Prostate gland (tissue), 2 donors: ENCODE measurements around the gene AMN. TPM values are rescaled to one million over a fixed set of nuclear protein-coding genes. Genes with fewer than 3 reads are reported as not detected.

Source experiments
- DNase-seq: peaks from one replicate; pipeline ENCODE4 v3.0.0-alpha.2; 2019; ENCODE audit warnings: low spot score
- H3K27ac ChIP-seq, 2 donors: fragments of 200-600 bp; sonication (generic); 2 replicates each; pipeline ENCODE4 v1.5.1; 2017 to 2019
- H3K27me3 ChIP-seq: fragments of 200-600 bp; sonication (generic); replicated peaks from 2 replicates; pipeline ENCODE4 v1.5.1; 2019; ENCODE audit not compliant: insufficient read depth
- H3K36me3 ChIP-seq, 2 donors: fragments of 200-600 bp; sonication (generic); 1 replicate in 1 of 2; 2 replicates in 1 of 2; pipeline versions ENCODE4 v1.5.1 to v1.8.1; 2017 to 2019
- H3K4me1 ChIP-seq: fragments of 200-600 bp; sonication (generic); replicated peaks from 2 replicates; pipeline ENCODE4 v1.5.1; 2019
- H3K4me3 ChIP-seq, 2 donors: fragments of 200-600 bp; sonication (generic); 2 replicates each; pipeline ENCODE4 v1.5.1; 2017 to 2019
- H3K9me3 ChIP-seq: fragments of 200-600 bp; sonication (generic); 2 replicates; pipeline ENCODE4 v1.5.1; 2017
- POLR2A ChIP-seq: fragments of 450-650 bp; IDR thresholded peaks from one replicate; pipeline ENCODE4 v1.6.1; 2016; ENCODE audit warnings: antibody characterized with exemption, mild to moderate bottlenecking
- POLR2AphosphoS5 ChIP-seq: sonication (generic); formaldehyde crosslinking; IDR thresholded peaks from one replicate; pipeline ENCODE4 v1.6.1; 2017; ENCODE audit warnings: antibody characterized with exemption
- WGBS: methylation state at CpG from one replicate; pipeline ENCODE4 v1.1.5; 2018; 5-methylcytosine and 5-hydroxymethylcytosine counted together
- intact Hi-C: fragments of 100-400 bp; cut with DNase I; formaldehyde crosslinking; loops from one replicate; pipeline ENCODE4 v1.14.2; 2022
- total RNA-seq, 2 donors: library from RNA; depleted of rRNA; stranded (reverse); fragments of >200 nt; gene quantifications; one replicate each; pipeline ENCODE4 v1.1.0, GENCODE V29; 2016
- TF ChIP-seq, protein P1 (sequence below), 4 experiments: fragments of 200-600 bp in 2 of 4; fragments of 450-650 bp in 2 of 4; sonication (generic) in 2 of 4; IDR thresholded peaks; 1 replicate in 3 of 4; 2 replicates in 1 of 4; pipeline ENCODE4 v1.5.1; 2016 to 2019; ENCODE audit warnings: antibody characterized with exemption in 4 of 4, mild to moderate bottlenecking in 2 of 4, moderate library complexity in 2 of 4

Gene AMN
- total RNA-seq, 2 donors from 2014 or later = 0.91 to 1.6 TPM

DNA sequence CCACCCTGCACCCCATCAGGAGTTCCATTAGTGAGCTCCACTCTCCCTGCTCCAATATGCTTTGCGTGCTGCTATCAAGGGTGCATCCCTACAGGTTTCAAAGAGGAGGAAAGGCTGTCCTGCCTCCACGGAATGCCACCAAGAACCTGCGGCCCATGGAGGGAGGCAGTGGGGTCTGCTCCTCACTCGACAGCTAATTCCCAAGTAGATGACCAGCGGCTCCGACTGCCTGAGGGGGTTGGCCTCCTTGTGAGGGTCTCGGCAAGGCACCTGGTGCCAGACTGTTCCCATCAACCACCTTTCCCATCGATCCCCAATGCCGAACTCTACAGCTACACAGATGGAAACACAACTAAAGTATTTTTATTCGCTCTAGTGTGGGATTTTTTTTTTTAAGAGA, 36.0 kb downstream of the AMN start:
- Histone ChIP-seq H3K4me3 (no peak overlapping the region), H3K27me3 (no peaks in the 10 kb centered on the region), H3K27ac (no peak overlapping the region), H3K4me1 (no peaks in the 10 kb centered on the region), H3K36me3 (peaks cover 7 to 19% of the 10 kb centered on the region in 2 donors), H3K9me3 (no peaks in the 10 kb centered on the region)
- DNase-seq = no peak
- TF ChIP-seq POLR2AphosphoS5 = no peak
- TF ChIP-seq, protein P1, sequence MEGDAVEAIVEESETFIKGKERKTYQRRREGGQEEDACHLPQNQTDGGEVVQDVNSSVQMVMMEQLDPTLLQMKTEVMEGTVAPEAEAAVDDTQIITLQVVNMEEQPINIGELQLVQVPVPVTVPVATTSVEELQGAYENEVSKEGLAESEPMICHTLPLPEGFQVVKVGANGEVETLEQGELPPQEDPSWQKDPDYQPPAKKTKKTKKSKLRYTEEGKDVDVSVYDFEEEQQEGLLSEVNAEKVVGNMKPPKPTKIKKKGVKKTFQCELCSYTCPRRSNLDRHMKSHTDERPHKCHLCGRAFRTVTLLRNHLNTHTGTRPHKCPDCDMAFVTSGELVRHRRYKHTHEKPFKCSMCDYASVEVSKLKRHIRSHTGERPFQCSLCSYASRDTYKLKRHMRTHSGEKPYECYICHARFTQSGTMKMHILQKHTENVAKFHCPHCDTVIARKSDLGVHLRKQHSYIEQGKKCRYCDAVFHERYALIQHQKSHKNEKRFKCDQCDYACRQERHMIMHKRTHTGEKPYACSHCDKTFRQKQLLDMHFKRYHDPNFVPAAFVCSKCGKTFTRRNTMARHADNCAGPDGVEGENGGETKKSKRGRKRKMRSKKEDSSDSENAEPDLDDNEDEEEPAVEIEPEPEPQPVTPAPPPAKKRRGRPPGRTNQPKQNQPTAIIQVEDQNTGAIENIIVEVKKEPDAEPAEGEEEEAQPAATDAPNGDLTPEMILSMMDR (IDR thresholded peaks at IDR 0.05) = no peak
- TF ChIP-seq POLR2A = no peak
- WGBS = 94% methylated on average over 10 of the region's 10 CpGs
- intact Hi-C loops = no loop called here

DNA sequence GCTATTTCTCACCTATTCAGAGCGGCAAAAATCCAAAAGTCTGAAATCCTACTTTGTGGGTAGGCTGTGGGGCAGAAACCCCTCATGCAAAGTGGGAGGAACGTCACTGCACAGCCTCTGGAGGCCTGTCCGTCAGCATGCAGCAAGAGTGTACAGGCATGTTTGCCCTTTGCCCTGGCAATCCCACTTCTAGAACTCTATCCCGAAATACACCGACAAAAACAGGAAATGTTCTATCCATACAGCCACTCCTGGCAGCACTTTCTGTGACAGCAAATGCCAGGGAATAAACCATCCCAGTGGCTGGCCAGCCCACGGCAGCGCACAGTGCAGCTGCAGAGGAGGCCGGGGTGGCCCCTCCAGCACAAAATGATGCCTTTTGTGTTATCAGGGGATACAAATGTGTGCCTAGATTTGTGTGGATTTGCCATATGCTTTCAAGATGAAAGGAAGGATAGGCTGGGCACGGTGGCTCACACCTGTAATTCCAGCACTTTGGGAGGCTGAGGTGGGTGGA, 39.7 kb downstream of the AMN start:
- Histone ChIP-seq H3K36me3 (peaks cover 7 to 16% of the 10 kb centered on the region in 2 donors), H3K4me3 (no peak overlapping the region), H3K4me1 (no peaks in the 10 kb centered on the region), H3K9me3 (no peaks in the 10 kb centered on the region), H3K27me3 (no peaks in the 10 kb centered on the region), H3K27ac (no peak overlapping the region)
- intact Hi-C loops = no loop called here
- TF ChIP-seq, protein P1 (IDR thresholded peaks at IDR 0.05) = no peak
- DNase-seq = no peak
- WGBS = 90% methylated on average over 9 of the region's 9 CpGs

DNA sequence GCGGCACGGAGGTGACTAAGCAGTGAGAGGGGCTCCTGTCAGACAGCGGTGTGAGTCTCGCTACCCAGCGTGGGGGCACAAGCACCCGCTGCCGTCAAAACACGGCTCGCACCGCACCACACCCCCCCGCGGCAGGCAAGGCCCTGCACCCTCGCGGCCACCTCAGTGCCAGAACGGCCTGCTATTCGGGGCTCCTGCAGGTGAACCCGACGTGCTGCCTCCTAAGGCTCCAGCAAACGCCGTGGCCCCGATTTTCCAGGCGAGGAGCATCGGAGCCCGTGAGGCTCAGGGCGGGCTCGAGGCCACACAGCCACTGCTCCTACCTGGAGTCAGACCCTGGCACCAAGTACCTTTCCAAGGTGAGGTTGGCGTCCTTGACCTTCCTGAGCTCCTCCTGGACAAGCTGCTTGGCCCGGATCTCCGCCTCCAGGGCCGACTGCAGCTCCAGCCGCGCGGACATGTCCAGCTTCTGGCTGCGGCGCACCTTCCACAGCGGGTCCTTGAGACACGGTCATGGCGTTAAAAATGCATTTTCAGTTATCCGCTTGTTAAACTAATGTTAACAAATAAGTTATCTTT, 41.8 kb downstream of the AMN start:
- no peak for DNase-seq
- H3K36me3 ChIP-seq = peaks cover 13 to 31% of the 10 kb centered on the region in 2 donors
- H3K4me1 ChIP-seq = no peaks in the 10 kb centered on the region
- H3K27me3 ChIP-seq = no peaks in the 10 kb centered on the region
- H3K27ac ChIP-seq = no peak overlapping the region
- H3K9me3 ChIP-seq = no peaks in the 10 kb centered on the region
- TF ChIP-seq POLR2A (no peak), POLR2AphosphoS5 (no peak)
- TF ChIP-seq, protein P1 (IDR thresholded peaks at IDR 0.05) = no peak
- intact Hi-C loops = no loop called here
- 90% methylated on average over 37 of the region's 39 CpGs for WGBS
- no peak overlapping the region for H3K4me3 ChIP-seq

DNA sequence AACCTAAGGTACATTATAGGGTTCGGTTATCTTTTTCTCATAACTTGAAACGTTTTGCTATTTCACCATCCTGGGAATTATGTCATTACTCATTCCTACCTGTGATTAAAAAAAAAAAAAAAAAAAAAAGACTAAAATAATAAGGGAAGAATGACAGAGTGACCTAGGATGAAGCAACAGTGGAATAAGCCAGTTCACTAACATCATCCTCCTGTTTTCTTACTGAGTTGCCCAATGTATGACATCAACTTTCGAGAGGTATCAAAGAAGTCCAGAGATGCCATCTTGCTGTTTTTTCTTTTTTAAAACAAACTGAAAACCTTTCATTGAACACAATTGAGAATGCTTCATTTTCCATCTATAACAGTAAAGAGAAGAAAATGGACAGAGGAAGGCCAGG, 42.8 kb downstream of the AMN start:
- Histone ChIP-seq H3K36me3 (peaks cover 13 to 38% of the 10 kb centered on the region in 2 donors), H3K4me1 (no peaks in the 10 kb centered on the region), H3K27me3 (no peaks in the 10 kb centered on the region), H3K4me3 (no peak overlapping the region), H3K27ac (no peak overlapping the region), H3K9me3 (no peaks in the 10 kb centered on the region)
- intact Hi-C loops = no loop called here
- no peak for DNase-seq
- 92% methylated on average over 3 of the region's 3 CpGs for WGBS
- TF ChIP-seq POLR2A (no peak), POLR2AphosphoS5 (no peak)
- TF ChIP-seq, protein P1 (IDR thresholded peaks at IDR 0.05) = no peak

DNA sequence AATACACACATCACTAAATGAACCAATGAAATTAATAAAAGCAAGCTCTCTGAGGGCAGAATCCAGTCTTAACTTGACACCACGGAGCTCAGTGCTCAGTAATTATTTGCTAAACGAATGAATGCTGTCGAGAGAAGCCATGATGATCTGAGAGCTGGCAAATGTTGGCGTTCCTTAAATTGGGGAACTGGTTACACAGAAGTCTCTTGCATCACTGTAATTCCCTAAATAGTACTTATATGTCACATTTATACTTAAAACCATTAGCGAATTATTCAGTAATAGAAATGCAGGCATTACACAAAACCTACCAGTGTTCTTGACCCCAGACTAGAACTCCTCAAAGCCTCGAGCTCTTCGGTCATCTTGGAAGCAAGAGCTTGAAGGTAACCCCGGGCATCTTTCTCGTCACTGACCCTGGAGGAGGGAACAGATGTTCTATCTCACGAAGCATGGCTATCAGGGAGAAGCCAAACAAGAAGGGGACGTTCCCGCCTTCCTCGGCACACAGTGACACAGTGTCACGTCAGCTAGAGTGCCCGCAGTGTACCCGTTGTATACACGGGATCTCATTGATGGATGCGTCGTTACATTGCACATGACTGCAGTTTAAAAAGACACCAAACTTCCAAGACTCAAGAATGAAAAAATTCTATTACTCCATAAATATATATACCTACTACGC, 43.6 kb downstream of the AMN start:
- no peak overlapping the region for H3K4me3 ChIP-seq
- no peaks in the 10 kb centered on the region for H3K4me1 ChIP-seq
- H3K9me3 ChIP-seq = no peaks in the 10 kb centered on the region
- H3K27me3 ChIP-seq = no peaks in the 10 kb centered on the region
- no peak overlapping the region for H3K27ac ChIP-seq
- peaks cover 6 to 41% of the 10 kb centered on the region in 2 donors for H3K36me3 ChIP-seq
- no peak for DNase-seq
- 93% methylated on average over 20 of the region's 20 CpGs for WGBS
- intact Hi-C loops = no loop called here
- TF ChIP-seq POLR2A (no peak), POLR2AphosphoS5 (no peak)
- TF ChIP-seq, protein P1 (IDR thresholded peaks at IDR 0.05) = no peak
